Ishikawa (cell line): ENCODE data around the gene AKR7A2.

Experiments used
- CEBPB ChIP-seq: IDR thresholded peaks from 2 replicates; pipeline ENCODE4 v1.6.1; 2012
- CREB1 ChIP-seq: IDR thresholded peaks from 2 replicates; pipeline ENCODE4 v1.6.1; 2012; ENCODE audit warnings: low read depth
- EGR1 ChIP-seq: IDR thresholded peaks from 2 replicates; pipeline ENCODE4 v1.6.1; 2012
- EP300 ChIP-seq: IDR thresholded peaks from 2 replicates; pipeline ENCODE4 v1.6.1; 2012; ENCODE audit warnings: borderline replicate concordance
- FOXM1 ChIP-seq: IDR thresholded peaks from 2 replicates; pipeline ENCODE4 v1.6.1; 2012; ENCODE audit warnings: low read depth, borderline replicate concordance
- MAX ChIP-seq: IDR thresholded peaks from 2 replicates; pipeline ENCODE4 v1.6.1; 2012
- NFIC ChIP-seq: IDR thresholded peaks from 2 replicates; pipeline ENCODE4 v1.6.1; 2012
- RAD21 ChIP-seq: IDR thresholded peaks from 2 replicates; pipeline ENCODE4 v1.6.1; 2012; ENCODE audit warnings: low read depth
- REST ChIP-seq: IDR thresholded peaks from 2 replicates; pipeline ENCODE4 v1.6.1; 2012; ENCODE audit warnings: low read depth, mild to moderate bottlenecking
- TAF1 ChIP-seq: IDR thresholded peaks from 2 replicates; pipeline ENCODE4 v1.6.1; 2012; ENCODE audit warnings: low read depth, mild to moderate bottlenecking
- TCF12 ChIP-seq: IDR thresholded peaks from 2 replicates; pipeline ENCODE4 v1.6.1; 2012; ENCODE audit warnings: low read depth
- YY1 ChIP-seq: IDR thresholded peaks from 2 replicates; pipeline ENCODE4 v1.6.1; 2012; ENCODE audit warnings: low read depth

- TF ChIP-seq EP300: no peak
- no peak for TF ChIP-seq MAX
- TF ChIP-seq REST: no peak
- no peak for TF ChIP-seq TAF1
- no peak for TF ChIP-seq CREB1
- no peak for TF ChIP-seq RAD21
- TF ChIP-seq YY1: no peak
- TF ChIP-seq NFIC: no peak
- no peak for TF ChIP-seq CEBPB
- no peak for TF ChIP-seq EGR1
- TF ChIP-seq FOXM1: no peak
- no peak for TF ChIP-seq TCF12
These were observed 16.5 kb upstream of the AKR7A2 start for GRCh38 chr1:19328486-19328885.
